ENCODE measurements around the gene LCAT.
"Not testable (repeated sequence)": the region's sequence is repeated elsewhere in the genome, so short reads cannot be mapped to it uniquely, and the experiment has no call there.

- TF ChIP-seq CTCF (IDR thresholded peaks at IDR 0.05; ENCODE audit: low read depth, low read length, missing input control); REST (IDR thresholded peaks at IDR 0.05); ATF3 (IDR thresholded peaks at IDR 0.05); RAD21 (IDR thresholded peaks at IDR 0.05); MAX (IDR thresholded peaks at IDR 0.05); GABPA (IDR thresholded peaks at IDR 0.05 in 1 of 2, conservative IDR thresholded peaks at IDR 0.05 in 1 of 2); ZBTB33 (IDR thresholded peaks at IDR 0.05): not testable (repeated sequence)
Observed at GRCh38 chr16:67972285-67972684, 28.4 kb upstream of the LCAT start.

All from liver (tissue), 3 donors.